NT2/D1 (cell line): ENCODE results near the gene TBC1D30.
"Not testable (repeated sequence)": the region's sequence is repeated elsewhere in the genome, so short reads cannot be mapped to it uniquely, and the experiment has no call there.

Source experiments
- DNase-seq: peaks from one replicate; pipeline ENCODE4 v3.0.0-alpha.2; 2011; ENCODE audit warnings: low read depth, low spot score
- H3K27me3 ChIP-seq: 2 replicates; pipeline ENCODE4 v1.6.0; 2011; ENCODE audit warnings: mild to moderate bottlenecking; ENCODE audit not compliant: insufficient read length, insufficient read depth
- H3K36me3 ChIP-seq: 2 replicates; pipeline ENCODE4 v1.6.1; 2011; ENCODE audit warnings: mild to moderate bottlenecking, low read length, mixed read lengths; ENCODE audit not compliant: insufficient read depth, insufficient read length
- H3K4me1 ChIP-seq: 2 replicates; pipeline ENCODE4 v1.5.1; 2011; ENCODE audit not compliant: insufficient read depth, insufficient read length
- H3K4me3 ChIP-seq: 2 replicates; pipeline ENCODE4 v1.5.1; 2011; ENCODE audit warnings: low read depth; ENCODE audit not compliant: insufficient read length
- H3K9ac ChIP-seq: 2 replicates; pipeline ENCODE4 v1.6.0; 2011; ENCODE audit warnings: low read depth; ENCODE audit not compliant: insufficient read length
- H3K9me3 ChIP-seq: 2 replicates; pipeline ENCODE4 v1.5.1; 2011; ENCODE audit warnings: mild to moderate bottlenecking, low read length; ENCODE audit not compliant: insufficient read depth
- SUZ12 ChIP-seq: IDR thresholded peaks from 2 replicates; pipeline ENCODE4 v1.6.1; 2011; ENCODE audit not compliant: insufficient read length, insufficient read depth; ENCODE audit errors: extremely low read depth
- YY1 ChIP-seq: IDR thresholded peaks from 2 replicates; pipeline ENCODE4 v1.6.1; 2011; ENCODE audit not compliant: insufficient read length, insufficient read depth
- ZNF274 ChIP-seq: IDR thresholded peaks from 2 replicates; pipeline ENCODE4 v1.6.1; 2011; ENCODE audit warnings: mild to moderate bottlenecking, low read depth, low read length

TBC1D30 gene

GRCh38 chr12:64796205-64796845 is 28.1 kb upstream of the TBC1D30 start:
- H3K36me3 ChIP-seq = no peaks in the 10 kb centered on the region
- peak; percentile 83 for DNase-seq
- H3K27me3 ChIP-seq = no peaks in the 10 kb centered on the region
- no peak overlapping the region for H3K9ac ChIP-seq
- TF ChIP-seq YY1 (no peak), ZNF274 (no peak), SUZ12 (no peak)
- H3K9me3 ChIP-seq = no peaks in the 10 kb centered on the region
- H3K4me1 ChIP-seq = no peaks in the 10 kb centered on the region
- H3K4me3 ChIP-seq = no peak overlapping the region

GRCh38 chr12:64797156-64797555 is 27.3 kb upstream of the TBC1D30 start:
- H3K36me3 ChIP-seq = no peaks in the 10 kb centered on the region
- no peak for DNase-seq
- H3K9me3 ChIP-seq = no peaks in the 10 kb centered on the region
- no peak overlapping the region for H3K9ac ChIP-seq
- TF ChIP-seq YY1 (no peak), SUZ12 (no peak), ZNF274 (no peak)
- H3K27me3 ChIP-seq = no peaks in the 10 kb centered on the region
- no peaks in the 10 kb centered on the region for H3K4me1 ChIP-seq
- no peak overlapping the region for H3K4me3 ChIP-seq

GRCh38 chr12:64798165-64798564 is 26.3 kb upstream of the TBC1D30 start:
- Histone ChIP-seq H3K4me1 (no peaks in the 10 kb centered on the region), H3K27me3 (no peaks in the 10 kb centered on the region), H3K4me3 (no peak overlapping the region), H3K36me3 (no peaks in the 10 kb centered on the region), H3K9me3 (no peaks in the 10 kb centered on the region), H3K9ac (no peak overlapping the region)
- TF ChIP-seq ZNF274 (no peak), YY1 (no peak), SUZ12 (no peak)
- DNase-seq = no peak

- no peaks in the 10 kb centered on the region for H3K27me3 ChIP-seq
- H3K4me1 ChIP-seq = no peaks in the 10 kb centered on the region
- no peaks in the 10 kb centered on the region for H3K36me3 ChIP-seq
- H3K9ac ChIP-seq = no peak overlapping the region
- H3K9me3 ChIP-seq = no peaks in the 10 kb centered on the region
- TF ChIP-seq YY1 = no peak
- TF ChIP-seq ZNF274 = no peak
- no peak for TF ChIP-seq SUZ12
- H3K4me3 ChIP-seq = no peak overlapping the region
- no peak for DNase-seq
Measured at GRCh38 chr12:64800640-64801039, 23.8 kb upstream of the TBC1D30 start.

- TF ChIP-seq ZNF274 (no peak), SUZ12 (no peak), YY1 (no peak)
- DNase-seq = no peak
- no peak overlapping the region for H3K9ac ChIP-seq
- no peaks in the 10 kb centered on the region for H3K9me3 ChIP-seq
- no peaks in the 10 kb centered on the region for H3K4me1 ChIP-seq
- no peaks in the 10 kb centered on the region for H3K36me3 ChIP-seq
- no peak overlapping the region for H3K4me3 ChIP-seq
- no peaks in the 10 kb centered on the region for H3K27me3 ChIP-seq
Measured at GRCh38 chr12:64801381-64801780, 23.1 kb upstream of the TBC1D30 start.

GRCh38 chr12:64802180-64802775 is 22.2 kb upstream of the TBC1D30 start:
- not testable (repeated sequence) for H3K4me3 ChIP-seq, H3K36me3 ChIP-seq, H3K9ac ChIP-seq, H3K9me3 ChIP-seq, DNase-seq, H3K4me1 ChIP-seq, H3K27me3 ChIP-seq

GRCh38 chr12:64806173-64806572 is 18.3 kb upstream of the TBC1D30 start:
- TF ChIP-seq YY1 = no peak
- no peak for TF ChIP-seq ZNF274
- TF ChIP-seq SUZ12 = no peak
- Histone ChIP-seq H3K9me3 (no peaks in the 10 kb centered on the region), H3K36me3 (no peaks in the 10 kb centered on the region), H3K27me3 (no peaks in the 10 kb centered on the region), H3K4me1 (no peaks in the 10 kb centered on the region), H3K4me3 (no peak overlapping the region), H3K9ac (no peak overlapping the region)
- no peak for DNase-seq
